HG03060 (cell line): ENCODE results near the gene COX4I1.

Experiments used
- ATAC-seq: cut with Tn5 transposase; IDR thresholded peaks from one replicate; pipeline ENCODE4 v1.9.1; 2021; ENCODE audit warnings: low read depth, moderate number of reproducible peaks; ENCODE audit not compliant: unreplicated experiment

The COX4I1 gene

GRCh38 chr16:85799497-85800320, at the start of gene COX4I1, which contains the start of gene EMC8:
TSS of gene COX4I1 (plus strand) at chr16:85799695. CDS start at chr16:85801206, 1,511 bp downstream.
TSS of gene EMC8 (minus strand) at chr16:85799544. CDS start at chr16:85799295, 249 bp downstream.
- peak; percentile 62 for ATAC-seq

GRCh38 chr16:85749771-85750145, 49.7 kb upstream of the COX4I1 start:
- ATAC-seq = no peak

- no peak for ATAC-seq
These were observed 49.2 kb upstream of the COX4I1 start for GRCh38 chr16:85750146-85750826.

- ATAC-seq = no peak
These were observed 48.4 kb upstream of the COX4I1 start, which contains the start of gene C16orf74 for GRCh38 chr16:85750827-85751697. TSS of gene C16orf74 (minus strand) at chr16:85751096. CDS start at chr16:85735217, 15,879 bp downstream.

- ATAC-seq = no peak
These were observed 47.6 kb upstream of the COX4I1 start for GRCh38 chr16:85751698-85752501.

- no peak for ATAC-seq
These were observed 46.7 kb upstream of the COX4I1 start for GRCh38 chr16:85752511-85753420.

GRCh38 chr16:85753559-85753958, 45.9 kb upstream of the COX4I1 start:
- ATAC-seq = no peak

- no peak for ATAC-seq
These were observed 45.5 kb upstream of the COX4I1 start for GRCh38 chr16:85753976-85754375.

GRCh38 chr16:85754413-85754812, 45.1 kb upstream of the COX4I1 start:
- no peak for ATAC-seq

- peak; percentile 32 for ATAC-seq
These were observed 43.3 kb upstream of the COX4I1 start for GRCh38 chr16:85755929-85756768.

GRCh38 chr16:85757341-85757822, 42.1 kb upstream of the COX4I1 start:
- no peak for ATAC-seq

- no peak for ATAC-seq
These were observed 40.4 kb upstream of the COX4I1 start for GRCh38 chr16:85759136-85759535.

GRCh38 chr16:85759631-85760419, 39.7 kb upstream of the COX4I1 start:
- no peak for ATAC-seq

GRCh38 chr16:85761861-85762260, 37.6 kb upstream of the COX4I1 start:
- ATAC-seq = no peak

- no peak for ATAC-seq
These were observed 36.5 kb upstream of the COX4I1 start for GRCh38 chr16:85762970-85763369.

GRCh38 chr16:85763616-85764015, 35.9 kb upstream of the COX4I1 start:
- ATAC-seq = no peak

- no peak for ATAC-seq
These were observed 34.3 kb upstream of the COX4I1 start for GRCh38 chr16:85765211-85765610.
